Measurements from ENCODE around the gene VWC2. TPM values are rescaled to one million over a fixed set of nuclear protein-coding genes. Genes with fewer than 3 reads are reported as not detected.

Gene VWC2
- total RNA-seq, 2 experiments from 2014 or later, result not detected

- no peaks in the 10 kb centered on the region for H3K4me1 ChIP-seq (ENCODE audit: insufficient read depth, low read length, poor library complexity, severe bottlenecking)
- no peak overlapping the region for H2AFZ ChIP-seq (ENCODE audit: low read length)
- intact Hi-C loops (cut with micrococcal nuclease; ENCODE audit: unreplicated experiment), result no loop called here
- ChIA-PET POLR2A (no interaction called here), CTCF (ENCODE audit: unreplicated experiment) (no interaction called here)
- TF ChIP-seq CTCF (conservative IDR thresholded peaks at IDR 0.05; ENCODE audit: low read length) (no peak), EZH2phosphoT487 (IDR thresholded peaks at IDR 0.05; ENCODE audit: borderline replicate concordance, low read depth, low read length) (no peak)
- H3K9me3 ChIP-seq (ENCODE audit: low read length), result peaks cover 7% of the 10 kb centered on the region; the same call in 1 of the 2 replicates
- H4K20me1 ChIP-seq (ENCODE audit: insufficient read depth, low read length), result no peaks in the 10 kb centered on the region
- BruUV-seq (replicated peaks), result no TSS peak
- H3K36me3 ChIP-seq (ENCODE audit: insufficient read depth, low read length), result no peaks in the 10 kb centered on the region
- H3K27ac ChIP-seq (ENCODE audit: low read depth, low read length, poor library complexity, severe bottlenecking), result no peak overlapping the region
- DNase-seq (ENCODE audit: low spot score), result no peak
- H3K9me2 ChIP-seq (ENCODE audit: insufficient read depth, low read length), result no peaks in the 10 kb centered on the region
- H3K79me2 ChIP-seq (ENCODE audit: insufficient read depth, low read depth, low read length), result no peaks in the 10 kb centered on the region
- no peak overlapping the region for H3K4me2 ChIP-seq (ENCODE audit: low read length)
- no peak overlapping the region for H3K4me3 ChIP-seq (ENCODE audit: low read depth, low read length, poor library complexity, severe bottlenecking)
These were observed 164.2 kb downstream of the VWC2 start for GRCh38 chr7:49937608-49938007.
